ENCODE measurements around the gene LLGL1. TPM values are rescaled to one million over a fixed set of nuclear protein-coding genes. Genes with fewer than 3 reads are reported as not detected.

Gene LLGL1
- total and polyA plus RNA-seq, 2 donors (not counting 3 experiments of a cell fraction or from before 2014, with no cell fraction given): 34.9 to 47.1 TPM

DNA sequence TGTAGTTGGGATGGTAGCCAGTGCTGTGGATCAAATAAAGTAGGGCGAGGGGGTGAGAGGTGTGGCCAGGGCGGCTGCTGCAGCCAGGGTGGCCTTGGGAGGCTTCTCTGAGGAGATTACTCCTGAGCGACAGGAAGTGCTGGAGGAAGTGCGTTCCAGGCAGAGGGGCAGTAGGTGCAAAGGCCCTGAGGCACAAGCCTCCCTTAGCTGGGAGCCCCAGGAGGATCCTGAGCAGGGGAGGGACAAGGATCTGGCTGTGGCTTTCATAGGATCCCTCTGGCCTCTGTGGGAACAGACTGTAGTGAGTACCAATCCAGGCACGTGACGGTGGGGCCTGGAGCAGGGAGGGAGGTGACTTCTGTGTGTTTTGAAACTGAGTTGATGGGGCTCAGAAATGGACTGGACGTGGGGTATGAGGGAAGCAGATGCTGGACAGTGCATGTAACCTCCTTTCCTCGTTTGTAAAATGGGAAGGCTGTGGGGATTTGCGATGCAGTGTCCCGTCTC lies 2.8 kb downstream of the LLGL1 start:
- ChIA-PET CTCF (no interaction called here), POLR2A (no interaction called here)
- H3K27me3 ChIP-seq (ENCODE audit: control insufficient read depth in 2 of 2, insufficient read depth in 2 of 2, low read length in 2 of 2): no peaks in the 10 kb centered on the region
- no peaks in the 10 kb centered on the region for H4K20me1 ChIP-seq (replicated peaks; ENCODE audit: control insufficient read depth, extremely low read depth, insufficient read depth, low read length)
- no peak overlapping the region for H2AFZ ChIP-seq (ENCODE audit: low read depth, low read length)
- BruUV-seq (replicated peaks): no TSS peak
- intact Hi-C loops (cut with micrococcal nuclease): no loop called here
- H3K9me1 ChIP-seq (replicated peaks; ENCODE audit: control insufficient read depth, extremely low read depth, insufficient read depth, low read length): no peaks in the 10 kb centered on the region
- peaks cover 45% of the 10 kb centered on the region for H3K79me2 ChIP-seq (ENCODE audit: control insufficient read depth, insufficient read depth, low read length)
- peaks cover 12% of the 10 kb centered on the region for H3K4me1 ChIP-seq (ENCODE audit: control insufficient read depth, extremely low read depth, insufficient read depth, low read length)
- dilution Hi-C loops (cut with MboI; ENCODE audit: extremely low pct_ligation_motif_present, low sequenced_read_pairs): no loop called here
- no peak overlapping the region for H3K4me2 ChIP-seq (ENCODE audit: insufficient read depth, low read length)
- DNase-seq (ENCODE audit: low read depth, low spot score): no peak
- no peak overlapping the region for H3K4me3 ChIP-seq (replicated peaks in 1 of 3; ENCODE audit: insufficient read depth in 1 of 3, low read depth in 1 of 3, low read length in 3 of 3)
- H3K27ac ChIP-seq (ENCODE audit: insufficient read depth, low read depth, low read length): no peak overlapping the region
- TF ChIP-seq POLR2AphosphoS5 (IDR thresholded peaks at IDR 0.05; ENCODE audit: insufficient read depth, low read depth, low read length) (no peak), MYC (IDR thresholded peaks at IDR 0.05; ENCODE audit: low read depth, low read length) (no peak), EZH2 (IDR thresholded peaks at IDR 0.05; ENCODE audit: borderline replicate concordance, low read depth, low read length, severe bottlenecking) (no peak), JUN (IDR thresholded peaks at IDR 0.05; ENCODE audit: borderline replicate concordance, insufficient read depth, insufficient read length, low read depth) (no peak), FOS (IDR thresholded peaks at IDR 0.05; ENCODE audit: borderline replicate concordance, insufficient read depth, low read length) (no peak), POLR2A (IDR thresholded peaks at IDR 0.05; ENCODE audit: low read depth, low read length) (no peak), GATA2 (IDR thresholded peaks at IDR 0.05; ENCODE audit: insufficient read depth, insufficient read length, low read depth, low read length) (no peak)
- TF ChIP-seq, protein P1, sequence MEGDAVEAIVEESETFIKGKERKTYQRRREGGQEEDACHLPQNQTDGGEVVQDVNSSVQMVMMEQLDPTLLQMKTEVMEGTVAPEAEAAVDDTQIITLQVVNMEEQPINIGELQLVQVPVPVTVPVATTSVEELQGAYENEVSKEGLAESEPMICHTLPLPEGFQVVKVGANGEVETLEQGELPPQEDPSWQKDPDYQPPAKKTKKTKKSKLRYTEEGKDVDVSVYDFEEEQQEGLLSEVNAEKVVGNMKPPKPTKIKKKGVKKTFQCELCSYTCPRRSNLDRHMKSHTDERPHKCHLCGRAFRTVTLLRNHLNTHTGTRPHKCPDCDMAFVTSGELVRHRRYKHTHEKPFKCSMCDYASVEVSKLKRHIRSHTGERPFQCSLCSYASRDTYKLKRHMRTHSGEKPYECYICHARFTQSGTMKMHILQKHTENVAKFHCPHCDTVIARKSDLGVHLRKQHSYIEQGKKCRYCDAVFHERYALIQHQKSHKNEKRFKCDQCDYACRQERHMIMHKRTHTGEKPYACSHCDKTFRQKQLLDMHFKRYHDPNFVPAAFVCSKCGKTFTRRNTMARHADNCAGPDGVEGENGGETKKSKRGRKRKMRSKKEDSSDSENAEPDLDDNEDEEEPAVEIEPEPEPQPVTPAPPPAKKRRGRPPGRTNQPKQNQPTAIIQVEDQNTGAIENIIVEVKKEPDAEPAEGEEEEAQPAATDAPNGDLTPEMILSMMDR (IDR thresholded peaks at IDR 0.05; ENCODE audit: extremely low read depth in 1 of 2, insufficient read depth in 1 of 2, low read depth in 1 of 2, low read length in 2 of 2): no peak
- TF ChIP-seq, protein P2, sequence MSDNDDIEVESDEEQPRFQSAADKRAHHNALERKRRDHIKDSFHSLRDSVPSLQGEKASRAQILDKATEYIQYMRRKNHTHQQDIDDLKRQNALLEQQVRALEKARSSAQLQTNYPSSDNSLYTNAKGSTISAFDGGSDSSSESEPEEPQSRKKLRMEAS (IDR thresholded peaks at IDR 0.05; ENCODE audit: insufficient read depth, insufficient read length): no peak
- H3K9me3 ChIP-seq (replicated peaks; ENCODE audit: control insufficient read depth, insufficient read depth, low read length): no peaks in the 10 kb centered on the region
- FAIRE-seq: no peak
- no peak overlapping the region for H3K9ac ChIP-seq (replicated peaks; ENCODE audit: extremely low read depth, insufficient read depth, low read length)
- H3K36me3 ChIP-seq (ENCODE audit: control insufficient read depth in 2 of 2, extremely low read depth in 1 of 2, insufficient read depth in 2 of 2, low read length in 2 of 2): peaks cover 0 to 4% of the 10 kb centered on the region in 2 experiments
